Activated CD4-positive, alpha-beta T cell treated with anti-CD3 and anti-CD28 coated beads, Interleukin-2, amount 50 U/mL, for 48 hours (primary cell): ENCODE data around the gene PODXL2.
"Not testable (repeated sequence)": the region's sequence is repeated elsewhere in the genome, so short reads cannot be mapped to it uniquely, and the experiment has no call there.

Experiments used
- DNase-seq, 2 experiments: peaks; one replicate each; pipeline ENCODE4 v3.0.0-alpha.2; 2020

PODXL2 gene

DNA sequence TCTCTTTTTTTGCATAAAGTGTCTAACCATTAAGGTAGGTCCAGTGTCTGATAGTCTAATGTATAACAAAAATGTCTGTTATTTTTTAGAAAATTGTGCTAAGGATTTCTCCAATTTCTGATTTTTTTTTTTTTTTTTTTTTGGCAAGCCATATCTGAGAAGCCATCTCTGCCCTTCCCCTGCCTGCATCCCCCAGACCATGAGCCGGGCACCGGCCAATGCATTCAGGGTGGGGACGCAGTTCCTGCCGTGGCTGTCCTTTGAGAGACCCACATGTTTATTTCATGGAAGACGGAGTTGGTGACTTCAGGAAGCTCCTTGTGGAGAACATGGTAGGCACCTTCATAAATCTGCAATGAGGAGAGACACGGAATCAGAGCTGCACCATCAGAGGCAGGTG, 63.0 kb downstream of the PODXL2 start:
- DNase-seq, result no peak

GRCh38 chr3:127692501-127693335, 63.7 kb downstream of the PODXL2 start:
- DNase-seq, result no peak

DNA sequence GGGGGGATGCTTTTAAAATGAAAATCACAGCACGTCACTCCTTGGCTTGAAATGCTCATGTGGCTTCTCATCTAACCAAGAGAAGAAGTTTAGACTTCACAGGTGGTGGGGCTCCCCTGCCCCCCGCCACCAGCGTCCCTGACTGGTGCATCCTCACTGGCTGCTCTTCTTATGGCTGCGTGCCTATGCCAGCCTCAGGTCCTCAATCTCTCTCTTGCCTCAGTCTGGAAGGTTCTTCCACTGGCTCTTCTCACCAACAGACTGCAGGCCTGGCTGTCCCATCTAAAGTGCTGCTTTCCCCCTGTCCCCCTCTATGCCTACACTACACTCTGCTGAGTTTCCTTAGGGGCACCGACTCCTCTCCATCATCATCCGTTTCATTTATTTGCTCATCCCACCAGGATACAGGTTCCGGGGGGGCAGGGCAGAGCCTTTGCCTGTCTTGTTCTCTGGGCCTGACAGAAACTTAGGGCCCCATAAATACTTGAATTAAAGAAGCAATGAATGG, 64.4 kb downstream of the PODXL2 start:
- DNase-seq, result no peak

- DNase-seq, result peak; percentile 27 to 42
These were observed 65.7 kb downstream of the PODXL2 start for GRCh38 chr3:127694467-127695215.

- DNase-seq, result peak; percentile 48 to 55
These were observed 68.7 kb downstream of the PODXL2 start for GRCh38 chr3:127697551-127698240.

GRCh38 chr3:127698286-127698685, 69.3 kb downstream of the PODXL2 start:
- DNase-seq, result no peak

GRCh38 chr3:127698691-127699415, 69.9 kb downstream of the PODXL2 start:
- no peak for DNase-seq

GRCh38 chr3:127699416-127700300, 70.7 kb downstream of the PODXL2 start:
- DNase-seq, result no peak

- no peak for DNase-seq
These were observed 71.4 kb downstream of the PODXL2 start for GRCh38 chr3:127700406-127700805.

DNA sequence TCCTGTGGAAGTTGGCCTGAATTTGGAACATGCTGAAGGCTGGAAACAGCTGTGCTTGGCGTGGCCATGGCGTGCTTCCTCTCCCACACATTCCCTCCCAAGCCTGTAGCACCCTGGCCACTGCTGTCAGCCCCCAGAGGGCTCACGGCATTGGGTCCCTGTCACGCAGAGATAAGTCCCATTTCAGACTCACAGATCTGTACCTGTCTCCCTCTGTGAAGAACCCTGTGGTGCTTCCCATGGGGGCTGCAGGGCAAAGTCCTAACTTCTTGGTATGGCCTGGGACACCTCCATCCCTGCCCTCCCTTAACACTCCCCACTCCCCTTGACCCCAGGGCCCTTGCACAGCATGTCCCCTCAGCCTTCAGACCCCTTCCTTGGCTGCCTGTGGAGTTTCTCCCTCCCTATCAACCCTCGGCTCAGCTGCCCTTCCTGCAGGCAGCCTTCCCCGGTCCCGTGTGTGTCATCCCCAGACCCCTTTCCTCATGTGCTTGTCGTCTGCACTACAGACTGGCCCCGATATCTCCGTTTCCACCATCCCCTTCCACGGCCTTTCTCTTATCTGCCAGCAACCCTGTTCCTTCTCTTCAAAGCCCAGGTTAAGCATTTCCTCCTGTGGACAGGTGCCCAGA, 72.4 kb downstream of the PODXL2 start:
- no peak for DNase-seq

GRCh38 chr3:127702151-127702578, 73.2 kb downstream of the PODXL2 start:
- no peak for DNase-seq

- DNase-seq, result not testable (repeated sequence)
These were observed 75.9 kb downstream of the PODXL2 start for GRCh38 chr3:127704840-127705239.

GRCh38 chr3:127706312-127706711, 77.3 kb downstream of the PODXL2 start:
- no peak for DNase-seq

- no peak for DNase-seq
These were observed 77.9 kb downstream of the PODXL2 start for GRCh38 chr3:127706785-127707351.

GRCh38 chr3:127707851-127708411, 78.9 kb downstream of the PODXL2 start:
- no peak for DNase-seq

- no peak for DNase-seq
These were observed 79.9 kb downstream of the PODXL2 start for GRCh38 chr3:127708837-127709236.

DNA sequence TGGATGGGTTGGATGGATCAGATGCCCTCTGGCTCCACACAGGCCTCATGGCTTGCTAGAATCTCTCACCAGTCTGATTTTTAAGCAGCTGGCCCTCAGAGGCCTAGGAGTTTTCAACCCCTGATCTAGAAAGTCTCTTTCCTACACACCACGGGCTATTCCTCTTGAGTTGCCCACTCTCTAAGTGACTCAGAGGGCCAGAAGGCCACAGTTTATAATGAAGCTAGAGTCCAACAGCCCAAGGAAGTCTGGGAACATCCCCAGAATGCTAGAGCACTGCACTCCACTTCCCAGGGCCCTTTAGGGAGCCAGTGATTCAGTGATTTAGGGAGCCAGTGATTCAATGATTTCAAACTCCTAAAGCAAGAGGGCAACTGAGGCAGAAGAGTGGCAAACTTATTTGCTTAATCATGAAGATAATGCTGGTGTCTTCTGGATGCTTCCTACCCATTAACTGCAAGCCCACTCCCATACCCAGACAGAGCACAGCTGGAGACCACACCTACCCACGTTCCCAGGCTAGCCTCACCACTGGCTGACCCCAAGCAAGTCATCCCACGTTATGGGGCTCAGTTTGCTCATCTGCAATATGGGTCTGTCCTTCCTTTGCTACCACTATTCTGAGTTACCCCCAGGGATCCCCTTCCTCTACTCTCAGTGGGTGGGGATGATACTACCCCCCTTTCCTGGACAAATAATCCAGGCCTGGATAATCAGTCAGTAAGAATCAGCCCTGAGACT, 80.5 kb downstream of the PODXL2 start:
- DNase-seq, result no peak

GRCh38 chr3:127710155-127710941, 81.4 kb downstream of the PODXL2 start:
- DNase-seq, result no peak
